H1 (cell line): ENCODE data around the gene PPARA. TPM values are rescaled to one million over a fixed set of nuclear protein-coding genes. Genes with fewer than 3 reads are reported as not detected.
"Not testable (repeated sequence)": the region's sequence is repeated elsewhere in the genome, so short reads cannot be mapped to it uniquely, and the experiment has no call there.

ENCODE experiments used
- CTCF ChIA-PET: fragments of 300-600 bp; sonication (Branson Sonifier 250); formaldehyde crosslinking; loops from one replicate; lab custom pipeline; 2021; ENCODE audit not compliant: partially characterized antibody; lab: Charles Lee
- POLR2A ChIA-PET: fragments of 300-600 bp; sonication (Branson Sonifier 250); formaldehyde crosslinking; loops from one replicate; lab custom pipeline; 2021; ENCODE audit warnings: inconsistent platforms; ENCODE audit not compliant: partially characterized antibody; lab: Charles Lee
- DNase-seq, 2 experiments: peaks; one replicate each; pipeline versions ENCODE4 v3.0.0 to v3.0.0-alpha.2; 2010 to 2022; ENCODE audit warnings: low spot score in 2 of 2, low read depth in 1 of 2, mixed read lengths in 1 of 2
- FAIRE-seq: peaks from 2 replicates; lab custom pipeline; 2011; peaks lifted over from hg19 to GRCh38; lab: Jason Lieb, UNC
- H2AFZ ChIP-seq: 2 replicates; pipeline ENCODE4 v1.8.1; 2012; ENCODE audit warnings: low read length, inconsistent platforms
- H2AK5ac ChIP-seq: 2 replicates; pipeline ENCODE4 v1.6.1; 2013; ENCODE audit warnings: low read depth, low read length
- H2BK120ac ChIP-seq: replicated peaks from 2 replicates; pipeline ENCODE3; 2013; ENCODE audit warnings: low read depth, low read length, inconsistent platforms
- H2BK12ac ChIP-seq: 2 replicates; pipeline ENCODE4 v1.6.1; 2013; ENCODE audit warnings: low read depth, low read length
- H2BK15ac ChIP-seq: 2 replicates; pipeline ENCODE4 v1.6.1; 2013; ENCODE audit warnings: low read length
- H2BK20ac ChIP-seq: 2 replicates; pipeline ENCODE4 v1.6.1; 2013; ENCODE audit warnings: low read length
- H2BK5ac ChIP-seq: 2 replicates; pipeline ENCODE4 v1.6.1; 2013; ENCODE audit warnings: low read depth, low read length
- H3K14ac ChIP-seq: 2 replicates; pipeline ENCODE4 v1.6.1; 2013; ENCODE audit warnings: inconsistent platforms; ENCODE audit not compliant: insufficient read length
- H3K18ac ChIP-seq: 2 replicates; pipeline ENCODE4 v1.6.1; 2013; ENCODE audit warnings: low read length; ENCODE audit errors: extremely low read depth
- H3K23ac ChIP-seq: 2 replicates; pipeline ENCODE4 v1.6.1; 2013; ENCODE audit warnings: inconsistent platforms; ENCODE audit not compliant: insufficient read length
- H3K23me2 ChIP-seq: 2 replicates; pipeline ENCODE4 v1.6.1; 2013; ENCODE audit warnings: low read depth, low read length
- H3K27ac ChIP-seq: 2 replicates; pipeline ENCODE4 v1.6.1; 2011; ENCODE audit warnings: low read depth, low read length, inconsistent platforms
- H3K27me3 ChIP-seq, 4 experiments: replicated peaks in 1 of 4; 1 replicate in 1 of 4; 2 replicates in 3 of 4; pipeline versions ENCODE4 v1.6.1 to v1.8.1; 2011 to 2013; ENCODE audit warnings: low read length in 3 of 4, mild to moderate bottlenecking in 3 of 4, inconsistent platforms in 2 of 4, mixed read lengths in 2 of 4, moderate library complexity in 1 of 4; ENCODE audit not compliant: control insufficient read depth in 3 of 4, insufficient read depth in 3 of 4; ENCODE audit errors: extremely low read depth in 1 of 4
- H3K36me3 ChIP-seq, 4 experiments: 2 replicates each; pipeline versions ENCODE4 v1.6.1 to v1.8.1; 2011 to 2013; ENCODE audit warnings: mild to moderate bottlenecking in 4 of 4, low read length in 3 of 4, moderate library complexity in 2 of 4, control low read depth in 1 of 4, inconsistent platforms in 1 of 4; ENCODE audit not compliant: insufficient read depth in 4 of 4, control insufficient read depth in 2 of 4
- H3K4ac ChIP-seq: replicated peaks from 2 replicates; pipeline ENCODE3; 2013; ENCODE audit warnings: low read length, low read depth, mixed read lengths, inconsistent platforms; ENCODE audit not compliant: insufficient read length
- H3K4me1 ChIP-seq, 4 experiments: replicated peaks in 1 of 4; 1 replicate in 1 of 4; 2 replicates in 3 of 4; pipeline versions ENCODE4 v1.6.1 to v1.8.1; 2011 to 2013; ENCODE audit warnings: low read length in 3 of 4, inconsistent platforms in 2 of 4, mixed read lengths in 1 of 4; ENCODE audit not compliant: insufficient read depth in 4 of 4, control insufficient read depth in 3 of 4
- H3K4me2 ChIP-seq, 2 experiments: 2 replicates each; pipeline versions ENCODE4 v1.6.1 to v1.8.1; 2011 to 2013; ENCODE audit warnings: low read depth in 2 of 2, low read length in 2 of 2, control low read depth in 1 of 2, inconsistent platforms in 1 of 2, mild to moderate bottlenecking in 1 of 2; ENCODE audit not compliant: insufficient read depth in 1 of 2
- H3K4me3 ChIP-seq, 4 experiments: fragments of 200-600, 300-600 bp in 1 of 4; sonication (generic), shearing (Covaris generic), sonication (Bioruptor Twin) in 1 of 4; 2 replicates each; pipeline versions ENCODE4 v1.5.1 to v1.8.1; 2011 to 2016; ENCODE audit warnings: low read length in 4 of 4, low read depth in 3 of 4, control low read depth in 2 of 4, inconsistent platforms in 2 of 4, mild to moderate bottlenecking in 2 of 4, mixed read lengths in 1 of 4, moderate library complexity in 1 of 4; ENCODE audit not compliant: insufficient read depth in 2 of 4; ENCODE audit errors: extremely low read depth in 1 of 4
- H3K56ac ChIP-seq: replicated peaks from 2 replicates; pipeline ENCODE3; 2013; ENCODE audit warnings: low read depth, mild to moderate bottlenecking, mixed read lengths, low read length, inconsistent platforms; ENCODE audit not compliant: insufficient read length
- H3K79me1 ChIP-seq: 2 replicates; pipeline ENCODE4 v1.6.1; 2013; ENCODE audit warnings: low read depth, low read length, control low read depth
- H3K79me2 ChIP-seq, 2 experiments: 2 replicates each; pipeline versions ENCODE4 v1.6.1 to v1.8.1; 2012 to 2013; ENCODE audit warnings: low read length in 2 of 2, mild to moderate bottlenecking in 2 of 2, inconsistent platforms in 1 of 2; ENCODE audit not compliant: insufficient read depth in 2 of 2, control insufficient read depth in 1 of 2
- H3K9ac ChIP-seq, 4 experiments: replicated peaks in 1 of 4; 1 replicate in 1 of 4; 2 replicates in 3 of 4; pipeline versions ENCODE4 v1.6.1 to v1.8.1; 2011 to 2013; ENCODE audit warnings: low read depth in 3 of 4, low read length in 3 of 4, control low read depth in 2 of 4, mild to moderate bottlenecking in 2 of 4, moderate library complexity in 2 of 4, inconsistent platforms in 1 of 4; ENCODE audit errors: extremely low read depth in 1 of 4
- H3K9me3 ChIP-seq, 2 experiments: 2 replicates each; pipeline versions ENCODE4 v1.6.1 to v1.8.1; 2012 to 2013; ENCODE audit warnings: mild to moderate bottlenecking in 2 of 2, moderate library complexity in 2 of 2, control low read depth in 1 of 2, inconsistent platforms in 1 of 2, low read depth in 1 of 2, low read length in 1 of 2, mixed read lengths in 1 of 2; ENCODE audit not compliant: insufficient read depth in 2 of 2
- H4K20me1 ChIP-seq, 2 experiments: replicated peaks in 1 of 2; 2 replicates each; pipeline versions ENCODE3 to v1.8.1; 2011 to 2013; ENCODE audit warnings: inconsistent platforms in 2 of 2, low read length in 2 of 2, mild to moderate bottlenecking in 1 of 2; ENCODE audit not compliant: insufficient read depth in 2 of 2, control insufficient read depth in 1 of 2
- H4K5ac ChIP-seq: 2 replicates; pipeline ENCODE4 v1.6.1; 2013; ENCODE audit warnings: low read length, low read depth, mixed read lengths, inconsistent platforms; ENCODE audit not compliant: insufficient read length
- H4K8ac ChIP-seq: 2 replicates; pipeline ENCODE4 v1.8.0; 2013; ENCODE audit warnings: mild to moderate bottlenecking, moderate library complexity, low read length, inconsistent platforms; ENCODE audit not compliant: insufficient read depth; ENCODE audit errors: extremely low read depth
- H4K91ac ChIP-seq: replicated peaks from 2 replicates; pipeline ENCODE3; 2013; ENCODE audit warnings: low read length, mixed read lengths, inconsistent platforms; ENCODE audit not compliant: insufficient read length
- CEBPB ChIP-seq: IDR thresholded peaks from 2 replicates; pipeline ENCODE4 v1.6.1; 2012; ENCODE audit warnings: low read depth, low read length
- TEAD4 ChIP-seq: IDR thresholded peaks from 2 replicates; pipeline ENCODE4 v1.6.1; 2012; ENCODE audit warnings: low read depth, low read length, inconsistent platforms, mixed read lengths
- WGBS, 2 experiments: shearing (Covaris generic) in 1 of 2; methylation state at CpG; one replicate each; pipeline versions ENCODE4 v1.1.6 to v1.1.7; 2013 to 2015; ENCODE audit warnings: low lambda C conversion rate in 2 of 2, mixed read lengths in 2 of 2, inconsistent platforms in 1 of 2, low coverage in 1 of 2, missing lambda C conversion rate in 1 of 2; ENCODE audit not compliant: insufficient replicate concordance in 2 of 2, insufficient coverage in 1 of 2, insufficient read length in 1 of 2; ENCODE audit errors: extremely low coverage in 1 of 2, missing lambda C conversion rate in 1 of 2; 5-methylcytosine and 5-hydroxymethylcytosine counted together
- polyA plus RNA-seq, 7 experiments: library from polyadenylated mRNA; depleted of rRNA in 3 of 7; stranded (reverse) in 5 of 7; unstranded in 2 of 7; fragments of >200 nt in 5 of 7; fragments of 200-250 nt in 2 of 7; gene quantifications; 1 replicate in 5 of 7; 2 replicates in 1 of 7; 4 replicates in 1 of 7; pipeline versions ENCODE4 v1.2.1 to v1.2.3, GENCODE V29; 2011 to 2013; ENCODE audit warnings: missing spikeins in 2 of 7, mixed read lengths in 2 of 7
- total RNA-seq: library from RNA; stranded (reverse); fragmentation: NEBNext Ultra II Directional; extraction: Animal tissue kit (Norgen Biotek cat#: 25700); gene quantifications from 2 replicates; pipeline ENCODE4 v1.2.1, GENCODE V29; 2021

PPARA gene
- total and polyA plus RNA-seq, 2 of the 8 experiments (the other 6 are each of a cell fraction or from before 2014, with no cell fraction given) = 3.1 to 8.2 TPM

DNA sequence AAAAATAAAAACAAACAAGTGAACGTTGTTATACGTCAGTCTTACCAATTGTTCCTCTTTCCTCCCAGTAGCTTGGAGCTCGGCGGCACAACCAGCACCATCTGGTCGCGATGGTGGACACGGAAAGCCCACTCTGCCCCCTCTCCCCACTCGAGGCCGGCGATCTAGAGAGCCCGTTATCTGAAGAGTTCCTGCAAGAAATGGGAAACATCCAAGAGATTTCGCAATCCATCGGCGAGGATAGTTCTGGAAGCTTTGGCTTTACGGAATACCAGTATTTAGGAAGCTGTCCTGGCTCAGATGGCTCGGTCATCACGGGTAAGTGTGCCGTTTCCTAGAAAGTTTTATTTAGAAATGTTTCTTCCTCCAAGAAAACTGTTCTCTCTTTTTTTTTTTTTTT, 47.9 kb downstream of the PPARA start:
- Histone ChIP-seq H2AK5ac (no peak overlapping the region), H3K4me2 (no peak overlapping the region), H3K27ac (no peak overlapping the region), H3K4me3 (no peak overlapping the region), H3K36me3 (no peaks in the 10 kb centered on the region), H2BK15ac (no peak overlapping the region), H2BK20ac (no peak overlapping the region), H3K79me2 (no peaks in the 10 kb centered on the region), H3K4me1 (peaks cover 0 to 6% (median 3%) of the 10 kb centered on the region in 4 experiments; a peak in 3 of 7 replicates), H3K9ac (no peak overlapping the region), H3K56ac (no peak overlapping the region), H3K23ac (no peak overlapping the region), H3K9me3 (no peaks in the 10 kb centered on the region), H3K4ac (no peak overlapping the region), H3K79me1 (no peaks in the 10 kb centered on the region), H3K27me3 (no peaks in the 10 kb centered on the region), H2BK120ac (no peak overlapping the region), H4K8ac (no peak overlapping the region; the same call in 1 of the 2 replicates), H3K18ac (no peak overlapping the region), H2BK12ac (no peak overlapping the region), H2AFZ (no peak overlapping the region), H4K91ac (no peak overlapping the region), H3K23me2 (no peaks in the 10 kb centered on the region), H3K14ac (no peak overlapping the region), H4K5ac (no peak overlapping the region), H2BK5ac (no peak overlapping the region), H4K20me1 (no peaks in the 10 kb centered on the region)
- FAIRE-seq (no peak), DNase-seq (no peak)
- no peak for TF ChIP-seq TEAD4
- TF ChIP-seq CEBPB = peak; percentile 91
- ChIA-PET CTCF (interaction anchor here (0.7 to 1.3 kb wide), 2 partner anchors 29 to 741 kb away, joined by 3 read pairs; no protein-coding TSS in a partner anchor), POLR2A (interaction anchor here (0.8 kb wide), 1 partner anchor 43 kb away, joined by 3 read pairs; no protein-coding TSS in a partner anchor)
- WGBS, 2 experiments = 92% methylated on average over 18 of the region's 18 CpGs; no CpG with 5 or more reads in 1 of the 2 experiments

- H2BK15ac ChIP-seq, H3K27ac ChIP-seq, H3K14ac ChIP-seq, H3K4me3 ChIP-seq, FAIRE-seq, H3K4me2 ChIP-seq, H3K4me1 ChIP-seq, H2BK5ac ChIP-seq, H3K79me2 ChIP-seq, H3K9me3 ChIP-seq, H3K27me3 ChIP-seq, POLR2A ChIA-PET, H3K79me1 ChIP-seq, H3K23ac ChIP-seq, H2BK12ac ChIP-seq, H2BK120ac ChIP-seq, H3K56ac ChIP-seq, H2AK5ac ChIP-seq, H3K9ac ChIP-seq, H2BK20ac ChIP-seq, DNase-seq, H4K5ac ChIP-seq, H4K20me1 ChIP-seq, H3K4ac ChIP-seq, H4K91ac ChIP-seq, H3K36me3 ChIP-seq, H4K8ac ChIP-seq, H2AFZ ChIP-seq, H3K18ac ChIP-seq, H3K23me2 ChIP-seq: not testable (repeated sequence)
- WGBS, 2 experiments = 88% methylated on average over 18 of the region's 18 CpGs; no CpG with 5 or more reads in 1 of the 2 experiments
- CTCF ChIA-PET = interaction anchor here (1.0 to 1.3 kb wide), 2 partner anchors 30 to 77 kb away, joined by 3 read pairs; no protein-coding TSS in a partner anchor
These were observed 48.5 kb downstream of the PPARA start for GRCh38 chr22:46198806-46199205.
